H1 (cell line): ENCODE data around the gene GTF2IRD1. TPM values are rescaled to one million over a fixed set of nuclear protein-coding genes. Genes with fewer than 3 reads are reported as not detected.

ENCODE experiments used
- CTCF ChIA-PET: fragments of 300-600 bp; sonication (Branson Sonifier 250); formaldehyde crosslinking; loops from one replicate; lab custom pipeline; 2021; ENCODE audit not compliant: partially characterized antibody; lab: Charles Lee
- POLR2A ChIA-PET: fragments of 300-600 bp; sonication (Branson Sonifier 250); formaldehyde crosslinking; loops from one replicate; lab custom pipeline; 2021; ENCODE audit warnings: inconsistent platforms; ENCODE audit not compliant: partially characterized antibody; lab: Charles Lee
- DNase-seq, 2 experiments: peaks; one replicate each; pipeline versions ENCODE4 v3.0.0 to v3.0.0-alpha.2; 2010 to 2022; ENCODE audit warnings: low spot score in 2 of 2, low read depth in 1 of 2, mixed read lengths in 1 of 2
- FAIRE-seq: peaks from 2 replicates; lab custom pipeline; 2011; peaks lifted over from hg19 to GRCh38; lab: Jason Lieb, UNC
- H2AFZ ChIP-seq: 2 replicates; pipeline ENCODE4 v1.8.1; 2012; ENCODE audit warnings: low read length, inconsistent platforms
- H2AK5ac ChIP-seq: 2 replicates; pipeline ENCODE4 v1.6.1; 2013; ENCODE audit warnings: low read depth, low read length
- H2BK120ac ChIP-seq: replicated peaks from 2 replicates; pipeline ENCODE3; 2013; ENCODE audit warnings: low read depth, low read length, inconsistent platforms
- H2BK12ac ChIP-seq: 2 replicates; pipeline ENCODE4 v1.6.1; 2013; ENCODE audit warnings: low read depth, low read length
- H2BK15ac ChIP-seq: 2 replicates; pipeline ENCODE4 v1.6.1; 2013; ENCODE audit warnings: low read length
- H2BK20ac ChIP-seq: 2 replicates; pipeline ENCODE4 v1.6.1; 2013; ENCODE audit warnings: low read length
- H2BK5ac ChIP-seq: 2 replicates; pipeline ENCODE4 v1.6.1; 2013; ENCODE audit warnings: low read depth, low read length
- H3K14ac ChIP-seq: 2 replicates; pipeline ENCODE4 v1.6.1; 2013; ENCODE audit warnings: inconsistent platforms; ENCODE audit not compliant: insufficient read length
- H3K18ac ChIP-seq: 2 replicates; pipeline ENCODE4 v1.6.1; 2013; ENCODE audit warnings: low read length; ENCODE audit errors: extremely low read depth
- H3K23ac ChIP-seq: 2 replicates; pipeline ENCODE4 v1.6.1; 2013; ENCODE audit warnings: inconsistent platforms; ENCODE audit not compliant: insufficient read length
- H3K23me2 ChIP-seq: 2 replicates; pipeline ENCODE4 v1.6.1; 2013; ENCODE audit warnings: low read depth, low read length
- H3K27ac ChIP-seq: 2 replicates; pipeline ENCODE4 v1.6.1; 2011; ENCODE audit warnings: low read depth, low read length, inconsistent platforms
- H3K27me3 ChIP-seq, 4 experiments: replicated peaks in 1 of 4; 1 replicate in 1 of 4; 2 replicates in 3 of 4; pipeline versions ENCODE4 v1.6.1 to v1.8.1; 2011 to 2013; ENCODE audit warnings: low read length in 3 of 4, mild to moderate bottlenecking in 3 of 4, inconsistent platforms in 2 of 4, mixed read lengths in 2 of 4, moderate library complexity in 1 of 4; ENCODE audit not compliant: control insufficient read depth in 3 of 4, insufficient read depth in 3 of 4; ENCODE audit errors: extremely low read depth in 1 of 4
- H3K36me3 ChIP-seq, 4 experiments: 2 replicates each; pipeline versions ENCODE4 v1.6.1 to v1.8.1; 2011 to 2013; ENCODE audit warnings: mild to moderate bottlenecking in 4 of 4, low read length in 3 of 4, moderate library complexity in 2 of 4, control low read depth in 1 of 4, inconsistent platforms in 1 of 4; ENCODE audit not compliant: insufficient read depth in 4 of 4, control insufficient read depth in 2 of 4
- H3K4ac ChIP-seq: replicated peaks from 2 replicates; pipeline ENCODE3; 2013; ENCODE audit warnings: low read length, low read depth, mixed read lengths, inconsistent platforms; ENCODE audit not compliant: insufficient read length
- H3K4me1 ChIP-seq, 4 experiments: replicated peaks in 1 of 4; 1 replicate in 1 of 4; 2 replicates in 3 of 4; pipeline versions ENCODE4 v1.6.1 to v1.8.1; 2011 to 2013; ENCODE audit warnings: low read length in 3 of 4, inconsistent platforms in 2 of 4, mixed read lengths in 1 of 4; ENCODE audit not compliant: insufficient read depth in 4 of 4, control insufficient read depth in 3 of 4
- H3K4me2 ChIP-seq, 2 experiments: 2 replicates each; pipeline versions ENCODE4 v1.6.1 to v1.8.1; 2011 to 2013; ENCODE audit warnings: low read depth in 2 of 2, low read length in 2 of 2, control low read depth in 1 of 2, inconsistent platforms in 1 of 2, mild to moderate bottlenecking in 1 of 2; ENCODE audit not compliant: insufficient read depth in 1 of 2
- H3K4me3 ChIP-seq, 4 experiments: fragments of 200-600, 300-600 bp in 1 of 4; sonication (generic), shearing (Covaris generic), sonication (Bioruptor Twin) in 1 of 4; 2 replicates each; pipeline versions ENCODE4 v1.5.1 to v1.8.1; 2011 to 2016; ENCODE audit warnings: low read length in 4 of 4, low read depth in 3 of 4, control low read depth in 2 of 4, inconsistent platforms in 2 of 4, mild to moderate bottlenecking in 2 of 4, mixed read lengths in 1 of 4, moderate library complexity in 1 of 4; ENCODE audit not compliant: insufficient read depth in 2 of 4; ENCODE audit errors: extremely low read depth in 1 of 4
- H3K56ac ChIP-seq: replicated peaks from 2 replicates; pipeline ENCODE3; 2013; ENCODE audit warnings: low read depth, mild to moderate bottlenecking, mixed read lengths, low read length, inconsistent platforms; ENCODE audit not compliant: insufficient read length
- H3K79me1 ChIP-seq: 2 replicates; pipeline ENCODE4 v1.6.1; 2013; ENCODE audit warnings: low read depth, low read length, control low read depth
- H3K79me2 ChIP-seq, 2 experiments: 2 replicates each; pipeline versions ENCODE4 v1.6.1 to v1.8.1; 2012 to 2013; ENCODE audit warnings: low read length in 2 of 2, mild to moderate bottlenecking in 2 of 2, inconsistent platforms in 1 of 2; ENCODE audit not compliant: insufficient read depth in 2 of 2, control insufficient read depth in 1 of 2
- H3K9ac ChIP-seq, 4 experiments: replicated peaks in 1 of 4; 1 replicate in 1 of 4; 2 replicates in 3 of 4; pipeline versions ENCODE4 v1.6.1 to v1.8.1; 2011 to 2013; ENCODE audit warnings: low read depth in 3 of 4, low read length in 3 of 4, control low read depth in 2 of 4, mild to moderate bottlenecking in 2 of 4, moderate library complexity in 2 of 4, inconsistent platforms in 1 of 4; ENCODE audit errors: extremely low read depth in 1 of 4
- H3K9me3 ChIP-seq, 2 experiments: 2 replicates each; pipeline versions ENCODE4 v1.6.1 to v1.8.1; 2012 to 2013; ENCODE audit warnings: mild to moderate bottlenecking in 2 of 2, moderate library complexity in 2 of 2, control low read depth in 1 of 2, inconsistent platforms in 1 of 2, low read depth in 1 of 2, low read length in 1 of 2, mixed read lengths in 1 of 2; ENCODE audit not compliant: insufficient read depth in 2 of 2
- H4K20me1 ChIP-seq, 2 experiments: replicated peaks in 1 of 2; 2 replicates each; pipeline versions ENCODE3 to v1.8.1; 2011 to 2013; ENCODE audit warnings: inconsistent platforms in 2 of 2, low read length in 2 of 2, mild to moderate bottlenecking in 1 of 2; ENCODE audit not compliant: insufficient read depth in 2 of 2, control insufficient read depth in 1 of 2
- H4K5ac ChIP-seq: 2 replicates; pipeline ENCODE4 v1.6.1; 2013; ENCODE audit warnings: low read length, low read depth, mixed read lengths, inconsistent platforms; ENCODE audit not compliant: insufficient read length
- H4K8ac ChIP-seq: 2 replicates; pipeline ENCODE4 v1.8.0; 2013; ENCODE audit warnings: mild to moderate bottlenecking, moderate library complexity, low read length, inconsistent platforms; ENCODE audit not compliant: insufficient read depth; ENCODE audit errors: extremely low read depth
- H4K91ac ChIP-seq: replicated peaks from 2 replicates; pipeline ENCODE3; 2013; ENCODE audit warnings: low read length, mixed read lengths, inconsistent platforms; ENCODE audit not compliant: insufficient read length
- BCL11A ChIP-seq, 2 experiments: IDR thresholded peaks; one replicate each; pipeline ENCODE4 v1.6.1; 2011; ENCODE audit warnings: low read depth in 2 of 2, low read length in 2 of 2, mild to moderate bottlenecking in 2 of 2
- MAFK ChIP-seq: IDR thresholded peaks from 2 replicates; pipeline ENCODE4 v1.6.1; 2012; ENCODE audit warnings: low read depth, mild to moderate bottlenecking, improper control_type of control experiment, low read length
- PHF8 ChIP-seq: fragments of 200-600 bp; sonication (generic); conservative IDR thresholded peaks from 2 replicates; pipeline ENCODE4 v1.7.1; 2012; ENCODE audit warnings: low read depth, mild to moderate bottlenecking, inconsistent platforms, low read length, moderate library complexity
- RXRA ChIP-seq: IDR thresholded peaks from 2 replicates; pipeline ENCODE4 v1.6.1; 2011; ENCODE audit warnings: low read depth, mild to moderate bottlenecking, low read length, moderate library complexity; ENCODE audit not compliant: insufficient read depth
- WGBS, 2 experiments: shearing (Covaris generic) in 1 of 2; methylation state at CpG; one replicate each; pipeline versions ENCODE4 v1.1.6 to v1.1.7; 2013 to 2015; ENCODE audit warnings: low lambda C conversion rate in 2 of 2, mixed read lengths in 2 of 2, inconsistent platforms in 1 of 2, low coverage in 1 of 2, missing lambda C conversion rate in 1 of 2; ENCODE audit not compliant: insufficient replicate concordance in 2 of 2, insufficient coverage in 1 of 2, insufficient read length in 1 of 2; ENCODE audit errors: extremely low coverage in 1 of 2, missing lambda C conversion rate in 1 of 2; 5-methylcytosine and 5-hydroxymethylcytosine counted together
- polyA plus RNA-seq, 7 experiments: library from polyadenylated mRNA; depleted of rRNA in 3 of 7; stranded (reverse) in 5 of 7; unstranded in 2 of 7; fragments of >200 nt in 5 of 7; fragments of 200-250 nt in 2 of 7; gene quantifications; 1 replicate in 5 of 7; 2 replicates in 1 of 7; 4 replicates in 1 of 7; pipeline versions ENCODE4 v1.2.1 to v1.2.3, GENCODE V29; 2011 to 2013; ENCODE audit warnings: missing spikeins in 2 of 7, mixed read lengths in 2 of 7
- total RNA-seq: library from RNA; stranded (reverse); fragmentation: NEBNext Ultra II Directional; extraction: Animal tissue kit (Norgen Biotek cat#: 25700); gene quantifications from 2 replicates; pipeline ENCODE4 v1.2.1, GENCODE V29; 2021

The GTF2IRD1 gene
- total and polyA plus RNA-seq, 2 of the 8 experiments (the other 6 are each of a cell fraction or from before 2014, with no cell fraction given), result 27.4 to 45.4 TPM

DNA sequence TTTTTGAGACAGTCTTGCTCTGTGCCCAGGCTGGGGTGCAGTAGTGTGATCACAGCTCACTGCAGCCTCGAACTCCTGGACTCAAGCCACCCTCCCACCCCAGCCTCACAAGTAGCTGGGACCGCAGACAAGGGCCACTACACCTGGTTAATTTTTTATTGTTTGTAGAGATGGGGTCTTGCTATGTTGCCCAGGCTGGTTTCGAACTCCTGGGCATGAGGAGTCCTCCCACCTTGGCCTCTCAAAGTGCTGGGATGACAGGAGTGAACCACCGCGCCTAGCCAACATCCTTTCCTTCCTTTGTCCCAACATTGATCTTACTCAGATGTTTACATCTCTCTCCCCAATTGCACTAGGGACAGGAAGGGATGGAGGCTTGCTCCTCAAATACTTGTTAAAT lies 3.3 kb downstream of the GTF2IRD1 start:
- Histone ChIP-seq H3K18ac (no peak overlapping the region), H2BK120ac (no peak overlapping the region), H3K4me1 (peaks cover 0 to 12% (median 8%) of the 10 kb centered on the region in 4 experiments; a peak in 6 of 7 replicates), H3K23me2 (peaks cover 4% of the 10 kb centered on the region; the same call in 1 of the 2 replicates), H3K27me3 (no peaks in the 10 kb centered on the region), H4K5ac (no peak overlapping the region), H3K9me3 (no peaks in the 10 kb centered on the region), H3K56ac (no peak overlapping the region), H2AFZ (no peak overlapping the region), H3K27ac (no peak overlapping the region), H3K14ac (no peak overlapping the region), H4K20me1 (peaks cover 7 to 13% of the 10 kb centered on the region in 2 experiments), H3K79me1 (peaks cover 22% of the 10 kb centered on the region), H2AK5ac (no peak overlapping the region), H2BK15ac (no peak overlapping the region), H3K4me3 (no peak overlapping the region), H2BK20ac (no peak overlapping the region), H3K23ac (no peak overlapping the region), H4K8ac (no peak overlapping the region), H3K4ac (no peak overlapping the region), H3K36me3 (no peaks in the 10 kb centered on the region; a peak in 1 of 8 replicates), H3K9ac (no peak overlapping the region), H2BK5ac (no peak overlapping the region), H3K79me2 (peaks cover 6 to 70% of the 10 kb centered on the region in 2 experiments; a peak in 3 of 4 replicates), H3K4me2 (no peak overlapping the region), H4K91ac (no peak overlapping the region), H2BK12ac (no peak overlapping the region)
- FAIRE-seq (no peak), DNase-seq (no peak)
- TF ChIP-seq MAFK (no peak), BCL11A (IDR thresholded peaks at IDR 0.05; ENCODE audit: low read depth in 2 of 2, low read length in 2 of 2) (no peak), PHF8 (no peak), RXRA (no peak)
- WGBS, 2 experiments, result 91% methylated on average over 5 of the region's 5 CpGs; no CpG with 5 or more reads in 1 of the 2 experiments
- ChIA-PET CTCF (interaction anchor here (0.6 kb wide), 1 partner anchor 44 kb away, joined by 3 read pairs; no protein-coding TSS in a partner anchor), POLR2A (no interaction called here)
